Head of caudate nucleus (tissue), 42 donors: Measurements from ENCODE around the gene CAPZB.

Experiments used
- DNase-seq, 42 donors: peaks; one replicate each; pipeline versions ENCODE4 v3.0.0 to v3.0.0-alpha.2; 2020 to 2021; ENCODE audit warnings: mixed read lengths in 7 of 42
- intact Hi-C: fragments of 100-400 bp; cut with DNase I; formaldehyde crosslinking; loops from one replicate; pipeline ENCODE4 v1.15.0; 2022

Gene CAPZB

GRCh38 chr1:19478322-19478721 is 7.0 kb downstream of the CAPZB start:
- DNase-seq = no peak
- intact Hi-C loops = no loop called here

- intact Hi-C loops = no loop called here
- DNase-seq = peak in 2 of 42 donors; percentile 30 to 51
These were observed 7.8 kb downstream of the CAPZB start for GRCh38 chr1:19477284-19478249.

- intact Hi-C loops = no loop called here
- no peak for DNase-seq
These were observed 8.7 kb downstream of the CAPZB start for GRCh38 chr1:19476450-19477190.

GRCh38 chr1:19475296-19475695 is 10.0 kb downstream of the CAPZB start:
- intact Hi-C loops = no loop called here
- DNase-seq = no peak

GRCh38 chr1:19472174-19472573 is 13.2 kb downstream of the CAPZB start:
- no peak for DNase-seq
- intact Hi-C loops = no loop called here

- DNase-seq = no peak
- intact Hi-C loops = no loop called here
These were observed 16.3 kb downstream of the CAPZB start for GRCh38 chr1:19469004-19469403.

GRCh38 chr1:19468397-19468956 is 16.9 kb downstream of the CAPZB start:
- intact Hi-C loops = no loop called here
- no peak for DNase-seq

- intact Hi-C loops = no loop called here
- no peak for DNase-seq
These were observed 17.8 kb downstream of the CAPZB start for GRCh38 chr1:19467199-19468187.

- no peak for DNase-seq
- intact Hi-C loops = no loop called here
These were observed 19.2 kb downstream of the CAPZB start for GRCh38 chr1:19466112-19466561.

GRCh38 chr1:19465650-19466049 is 19.7 kb downstream of the CAPZB start:
- no peak for DNase-seq
- intact Hi-C loops = no loop called here

GRCh38 chr1:19465123-19465522 is 20.2 kb downstream of the CAPZB start:
- intact Hi-C loops = no loop called here
- DNase-seq = no peak

- intact Hi-C loops = no loop called here
- no peak for DNase-seq
These were observed 20.6 kb downstream of the CAPZB start for GRCh38 chr1:19464696-19465095.

GRCh38 chr1:19463504-19463803 is 21.9 kb downstream of the CAPZB start:
- intact Hi-C loops = no loop called here
- DNase-seq = no peak

- no peak for DNase-seq
- intact Hi-C loops = no loop called here
These were observed 22.4 kb downstream of the CAPZB start for GRCh38 chr1:19462781-19463503.

- no peak for DNase-seq
- intact Hi-C loops = no loop called here
These were observed 24.2 kb downstream of the CAPZB start for GRCh38 chr1:19461220-19461554.

GRCh38 chr1:19460535-19461219 is 24.7 kb downstream of the CAPZB start:
- intact Hi-C loops = no loop called here
- DNase-seq = peak in 1 of 42 donors; percentile 52

- DNase-seq = no peak
- intact Hi-C loops = no loop called here
These were observed 26.4 kb downstream of the CAPZB start for GRCh38 chr1:19458815-19459417.
